PFSK-1 (cell line): ENCODE data around the gene RNMT.

Experiments used
- POLR2AphosphoS5 ChIP-seq: IDR thresholded peaks from 2 replicates; pipeline ENCODE4 v1.6.1; 2012; ENCODE audit warnings: low read depth, mild to moderate bottlenecking, control low read depth, low read length, moderate library complexity
- SIN3A ChIP-seq: IDR thresholded peaks from 2 replicates; pipeline ENCODE4 v1.6.1; 2012; ENCODE audit warnings: mild to moderate bottlenecking, low read length, moderate library complexity, borderline replicate concordance; ENCODE audit not compliant: insufficient read depth
- TAF1 ChIP-seq: IDR thresholded peaks from 2 replicates; pipeline ENCODE4 v1.6.1; 2012; ENCODE audit warnings: low read length, control low read depth, borderline replicate concordance; ENCODE audit not compliant: insufficient read depth
- TF ChIP-seq, protein P1 (sequence below), 2 experiments: IDR thresholded peaks; 2 replicates each; pipeline versions ENCODE4 v1.6.1 to v1.8.0; 2011 to 2012; ENCODE audit warnings: low read depth in 2 of 2, low read length in 2 of 2, control low read depth in 1 of 2, inconsistent platforms in 1 of 2, mild to moderate bottlenecking in 1 of 2, moderate library complexity in 1 of 2; ENCODE audit not compliant: insufficient read depth in 1 of 2

DNA sequence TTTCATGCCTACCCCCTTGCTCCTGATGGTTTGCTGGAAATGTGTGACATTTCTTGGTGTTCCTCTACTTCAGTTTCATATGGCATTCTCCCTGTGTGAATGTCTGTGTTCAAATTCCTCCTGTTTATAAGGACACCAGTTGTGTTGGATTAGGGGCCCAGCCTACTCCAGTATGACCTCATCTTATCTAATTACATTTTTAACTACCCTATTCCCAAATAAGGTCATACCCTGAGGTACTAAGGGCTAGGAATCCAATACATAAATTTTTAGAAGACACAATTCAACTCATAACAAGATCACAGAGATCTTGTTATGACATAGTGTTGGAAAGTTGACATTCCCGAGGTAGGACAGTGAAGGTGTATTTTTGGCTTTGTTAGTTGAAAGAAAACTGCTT, 5.6 kb upstream of the RNMT start:
- TF ChIP-seq POLR2AphosphoS5 (no peak), TAF1 (no peak), SIN3A (no peak)
- TF ChIP-seq, protein P1, sequence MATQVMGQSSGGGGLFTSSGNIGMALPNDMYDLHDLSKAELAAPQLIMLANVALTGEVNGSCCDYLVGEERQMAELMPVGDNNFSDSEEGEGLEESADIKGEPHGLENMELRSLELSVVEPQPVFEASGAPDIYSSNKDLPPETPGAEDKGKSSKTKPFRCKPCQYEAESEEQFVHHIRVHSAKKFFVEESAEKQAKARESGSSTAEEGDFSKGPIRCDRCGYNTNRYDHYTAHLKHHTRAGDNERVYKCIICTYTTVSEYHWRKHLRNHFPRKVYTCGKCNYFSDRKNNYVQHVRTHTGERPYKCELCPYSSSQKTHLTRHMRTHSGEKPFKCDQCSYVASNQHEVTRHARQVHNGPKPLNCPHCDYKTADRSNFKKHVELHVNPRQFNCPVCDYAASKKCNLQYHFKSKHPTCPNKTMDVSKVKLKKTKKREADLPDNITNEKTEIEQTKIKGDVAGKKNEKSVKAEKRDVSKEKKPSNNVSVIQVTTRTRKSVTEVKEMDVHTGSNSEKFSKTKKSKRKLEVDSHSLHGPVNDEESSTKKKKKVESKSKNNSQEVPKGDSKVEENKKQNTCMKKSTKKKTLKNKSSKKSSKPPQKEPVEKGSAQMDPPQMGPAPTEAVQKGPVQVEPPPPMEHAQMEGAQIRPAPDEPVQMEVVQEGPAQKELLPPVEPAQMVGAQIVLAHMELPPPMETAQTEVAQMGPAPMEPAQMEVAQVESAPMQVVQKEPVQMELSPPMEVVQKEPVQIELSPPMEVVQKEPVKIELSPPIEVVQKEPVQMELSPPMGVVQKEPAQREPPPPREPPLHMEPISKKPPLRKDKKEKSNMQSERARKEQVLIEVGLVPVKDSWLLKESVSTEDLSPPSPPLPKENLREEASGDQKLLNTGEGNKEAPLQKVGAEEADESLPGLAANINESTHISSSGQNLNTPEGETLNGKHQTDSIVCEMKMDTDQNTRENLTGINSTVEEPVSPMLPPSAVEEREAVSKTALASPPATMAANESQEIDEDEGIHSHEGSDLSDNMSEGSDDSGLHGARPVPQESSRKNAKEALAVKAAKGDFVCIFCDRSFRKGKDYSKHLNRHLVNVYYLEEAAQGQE (IDR thresholded peaks at IDR 0.05; ENCODE audit: insufficient read depth in 1 of 2, low read depth in 2 of 2, low read length in 2 of 2): no peak
